Measurements from ENCODE around the gene ABR. TPM values are rescaled to one million over a fixed set of nuclear protein-coding genes. Genes with fewer than 3 reads are reported as not detected.
A peak's percentile ranks its signal among the peaks of the same experiment; 100 is the strongest.

The ABR gene
- total and polyA plus RNA-seq, 2 of the 13 experiments (the other 11 are each of a cell fraction or from before 2014, with no cell fraction given), result 12.4 to 40.4 TPM

DNA sequence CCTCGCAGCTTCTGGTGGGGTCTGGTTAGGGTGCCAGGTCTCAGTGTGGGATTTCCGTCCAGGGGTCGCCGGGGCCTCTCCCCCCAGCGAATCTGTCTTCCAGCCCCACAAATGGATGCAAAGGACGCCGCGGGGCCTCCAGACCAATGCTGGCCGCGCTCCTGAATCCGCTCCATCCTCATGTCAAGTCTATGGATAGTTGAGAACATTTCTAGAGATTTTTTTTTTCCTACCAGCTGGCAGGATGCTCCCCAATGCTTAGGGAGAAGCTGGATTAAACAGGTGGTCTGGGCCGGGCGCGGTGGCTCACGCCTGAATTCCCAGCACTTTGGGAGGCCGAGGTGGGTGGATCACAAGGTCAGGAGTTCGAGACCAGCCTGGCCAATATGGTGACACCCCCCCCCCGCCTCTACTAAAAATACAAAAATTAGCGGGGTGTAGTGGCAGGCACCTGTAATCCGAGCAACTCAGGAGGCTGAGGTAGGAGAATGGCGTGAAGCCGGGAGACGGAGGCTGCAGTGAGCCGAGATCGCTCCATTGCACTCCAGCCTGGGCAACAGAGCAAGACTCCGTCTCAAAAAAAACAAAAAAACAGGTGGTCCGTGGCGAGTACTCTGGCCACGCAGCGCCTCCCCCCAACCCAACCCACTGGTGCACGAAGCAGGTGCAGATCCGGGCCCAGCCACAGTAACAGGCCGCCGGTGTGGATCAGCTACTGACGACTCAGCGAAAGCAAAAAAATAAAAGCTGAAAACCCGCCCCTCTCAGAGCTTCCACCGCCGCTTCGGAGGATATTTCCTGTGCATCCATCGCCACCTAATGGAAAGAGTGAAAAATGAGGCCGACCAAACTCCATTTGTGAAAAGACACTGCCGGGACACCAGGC lies 199.1 kb downstream of the ABR start (continued):
- TF ChIP-seq MEF2D (CRISPR knock-in tag; IDR thresholded peaks at IDR 0.05), result no peak
- TF ChIP-seq ZNF891 (CRISPR knock-in tag; IDR thresholded peaks at IDR 0.05), result no peak
- no peak for TF ChIP-seq SP140L (CRISPR knock-in tag; IDR thresholded peaks at IDR 0.05; ENCODE audit: borderline replicate concordance)
- no peak for TF ChIP-seq HNF4G (IDR thresholded peaks at IDR 0.05; ENCODE audit: borderline replicate concordance, low read depth, low read length)
- no peak for TF ChIP-seq HNF4G (CRISPR knock-in tag; IDR thresholded peaks at IDR 0.05; ENCODE audit: borderline replicate concordance, low read depth)
- TF ChIP-seq, protein P1, sequence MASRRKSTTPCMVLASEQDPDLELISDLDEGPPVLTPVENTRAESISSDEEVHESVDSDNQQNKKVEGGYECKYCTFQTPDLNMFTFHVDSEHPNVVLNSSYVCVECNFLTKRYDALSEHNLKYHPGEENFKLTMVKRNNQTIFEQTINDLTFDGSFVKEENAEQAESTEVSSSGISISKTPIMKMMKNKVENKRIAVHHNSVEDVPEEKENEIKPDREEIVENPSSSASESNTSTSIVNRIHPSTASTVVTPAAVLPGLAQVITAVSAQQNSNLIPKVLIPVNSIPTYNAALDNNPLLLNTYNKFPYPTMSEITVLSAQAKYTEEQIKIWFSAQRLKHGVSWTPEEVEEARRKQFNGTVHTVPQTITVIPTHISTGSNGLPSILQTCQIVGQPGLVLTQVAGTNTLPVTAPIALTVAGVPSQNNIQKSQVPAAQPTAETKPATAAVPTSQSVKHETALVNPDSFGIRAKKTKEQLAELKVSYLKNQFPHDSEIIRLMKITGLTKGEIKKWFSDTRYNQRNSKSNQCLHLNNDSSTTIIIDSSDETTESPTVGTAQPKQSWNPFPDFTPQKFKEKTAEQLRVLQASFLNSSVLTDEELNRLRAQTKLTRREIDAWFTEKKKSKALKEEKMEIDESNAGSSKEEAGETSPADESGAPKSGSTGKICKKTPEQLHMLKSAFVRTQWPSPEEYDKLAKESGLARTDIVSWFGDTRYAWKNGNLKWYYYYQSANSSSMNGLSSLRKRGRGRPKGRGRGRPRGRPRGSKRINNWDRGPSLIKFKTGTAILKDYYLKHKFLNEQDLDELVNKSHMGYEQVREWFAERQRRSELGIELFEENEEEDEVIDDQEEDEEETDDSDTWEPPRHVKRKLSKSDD (CRISPR knock-in tag; IDR thresholded peaks at IDR 0.05; ENCODE audit: low read depth), result no peak
- TF ChIP-seq, protein P2, sequence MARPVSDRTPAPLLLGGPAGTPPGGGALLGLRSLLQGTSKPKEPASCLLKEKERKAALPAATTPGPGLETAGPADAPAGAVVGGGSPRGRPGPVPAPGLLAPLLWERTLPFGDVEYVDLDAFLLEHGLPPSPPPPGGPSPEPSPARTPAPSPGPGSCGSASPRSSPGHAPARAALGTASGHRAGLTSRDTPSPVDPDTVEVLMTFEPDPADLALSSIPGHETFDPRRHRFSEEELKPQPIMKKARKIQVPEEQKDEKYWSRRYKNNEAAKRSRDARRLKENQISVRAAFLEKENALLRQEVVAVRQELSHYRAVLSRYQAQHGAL (CRISPR knock-in tag; IDR thresholded peaks at IDR 0.05; ENCODE audit: not compliant biosample characterization), result no peak
- 0 out of 2 replicates have a peak, but pooled peaks have one; percentile 16 for TF ChIP-seq SALL2 (CRISPR knock-in tag; IDR thresholded peaks at IDR 0.05)
- TF ChIP-seq ZNF747 (CRISPR knock-in tag; IDR thresholded peaks at IDR 0.05; ENCODE audit: borderline replicate concordance), result no peak
- no peak for TF ChIP-seq ZNF883 (CRISPR knock-in tag; IDR thresholded peaks at IDR 0.05; ENCODE audit: not compliant biosample characterization)
- TF ChIP-seq KLF6 (CRISPR knock-in tag; IDR thresholded peaks at IDR 0.05), result no peak; the same call in 1 of the 2 replicates
- TF ChIP-seq ZFYVE20 (CRISPR knock-in tag; IDR thresholded peaks at IDR 0.05; ENCODE audit: borderline replicate concordance, low read depth), result no peak
- TF ChIP-seq, protein P3, sequence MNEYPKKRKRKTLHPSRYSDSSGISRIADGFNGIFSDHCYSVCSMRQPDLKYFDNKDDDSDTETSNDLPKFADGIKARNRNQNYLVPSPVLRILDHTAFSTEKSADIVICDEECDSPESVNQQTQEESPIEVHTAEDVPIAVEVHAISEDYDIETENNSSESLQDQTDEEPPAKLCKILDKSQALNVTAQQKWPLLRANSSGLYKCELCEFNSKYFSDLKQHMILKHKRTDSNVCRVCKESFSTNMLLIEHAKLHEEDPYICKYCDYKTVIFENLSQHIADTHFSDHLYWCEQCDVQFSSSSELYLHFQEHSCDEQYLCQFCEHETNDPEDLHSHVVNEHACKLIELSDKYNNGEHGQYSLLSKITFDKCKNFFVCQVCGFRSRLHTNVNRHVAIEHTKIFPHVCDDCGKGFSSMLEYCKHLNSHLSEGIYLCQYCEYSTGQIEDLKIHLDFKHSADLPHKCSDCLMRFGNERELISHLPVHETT (CRISPR knock-in tag; conservative IDR thresholded peaks at IDR 0.05), result no peak
- 0 out of 2 replicates have a peak, but pooled peaks have one; percentile 10 for TF ChIP-seq ZFX (CRISPR knock-in tag; IDR thresholded peaks at IDR 0.05; ENCODE audit: low read depth)
- no peak for TF ChIP-seq MEIS2 (CRISPR knock-in tag; IDR thresholded peaks at IDR 0.05)
- TF ChIP-seq RFXAP (CRISPR knock-in tag; IDR thresholded peaks at IDR 0.05; ENCODE audit: borderline replicate concordance), result 0 out of 2 replicates have a peak, but pooled peaks have one; percentile 20
- TF ChIP-seq ZNF382 (CRISPR knock-in tag; IDR thresholded peaks at IDR 0.05; ENCODE audit: borderline replicate concordance), result no peak
- no peak for TF ChIP-seq PLRG1 (conservative IDR thresholded peaks at IDR 0.05)
- TF ChIP-seq ZNF232 (CRISPR knock-in tag; IDR thresholded peaks at IDR 0.05; ENCODE audit: borderline replicate concordance), result no peak
- no peak for TF ChIP-seq BORCS8-MEF2B (CRISPR knock-in tag; IDR thresholded peaks at IDR 0.05)
- TF ChIP-seq NONO (IDR thresholded peaks at IDR 0.05), result no peak
- no peak for TF ChIP-seq NONO (CRISPR knock-in tag; conservative IDR thresholded peaks at IDR 0.05)
- no peak for TF ChIP-seq ZNF180 (CRISPR knock-in tag; IDR thresholded peaks at IDR 0.05; ENCODE audit: borderline replicate concordance, low read depth)
- no peak for TF ChIP-seq CCDC6 (CRISPR knock-in tag; IDR thresholded peaks at IDR 0.05)
- TF ChIP-seq, protein P4, sequence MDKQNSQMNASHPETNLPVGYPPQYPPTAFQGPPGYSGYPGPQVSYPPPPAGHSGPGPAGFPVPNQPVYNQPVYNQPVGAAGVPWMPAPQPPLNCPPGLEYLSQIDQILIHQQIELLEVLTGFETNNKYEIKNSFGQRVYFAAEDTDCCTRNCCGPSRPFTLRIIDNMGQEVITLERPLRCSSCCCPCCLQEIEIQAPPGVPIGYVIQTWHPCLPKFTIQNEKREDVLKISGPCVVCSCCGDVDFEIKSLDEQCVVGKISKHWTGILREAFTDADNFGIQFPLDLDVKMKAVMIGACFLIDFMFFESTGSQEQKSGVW (CRISPR knock-in tag; IDR thresholded peaks at IDR 0.05; ENCODE audit: borderline replicate concordance), result no peak
